Fibroblast of lung (primary cell): ENCODE measurements around the gene SRRM3. TPM values are rescaled to one million over a fixed set of nuclear protein-coding genes. Genes with fewer than 3 reads are reported as not detected.

Experiments
- DNase-seq, 2 donors: peaks; one replicate each; pipeline versions ENCODE4 v3.0.0 to v3.0.0-alpha.2; 2010; ENCODE audit warnings: low read depth in 2 of 2
- H2AFZ ChIP-seq: 2 replicates; pipeline ENCODE4 v1.5.1; 2012; ENCODE audit warnings: low read length, control low read depth, inconsistent platforms
- H3K27ac ChIP-seq: 2 replicates; pipeline ENCODE4 v1.5.1; 2011; ENCODE audit warnings: low read length, control low read depth; ENCODE audit not compliant: insufficient read depth
- H3K27me3 ChIP-seq: 2 replicates; pipeline ENCODE4 v1.5.1; 2011; ENCODE audit warnings: mild to moderate bottlenecking, low read length; ENCODE audit not compliant: control insufficient read depth, insufficient read depth
- H3K36me3 ChIP-seq: 2 replicates; pipeline ENCODE4 v1.5.1; 2011; ENCODE audit warnings: low read length; ENCODE audit not compliant: control insufficient read depth, insufficient read depth
- H3K4me1 ChIP-seq: 2 replicates; pipeline ENCODE4 v1.5.1; 2011; ENCODE audit warnings: low read length; ENCODE audit not compliant: control insufficient read depth, insufficient read depth; ENCODE audit errors: extremely low read depth
- H3K4me2 ChIP-seq: 2 replicates; pipeline ENCODE4 v1.5.1; 2011; ENCODE audit warnings: low read length, control low read depth; ENCODE audit not compliant: insufficient read depth; ENCODE audit errors: extremely low read depth
- H3K4me3 ChIP-seq, 4 experiments: fragments of 200-600 bp in 1 of 4; sonication (generic) in 1 of 4; replicated peaks in 1 of 4; 2 replicates each; pipeline ENCODE4 v1.5.1; 2011 to 2016; ENCODE audit warnings: low read length in 4 of 4, low read depth in 3 of 4, mild to moderate bottlenecking in 3 of 4, control low read depth in 2 of 4, inconsistent platforms in 1 of 4, mixed read lengths in 1 of 4; ENCODE audit not compliant: insufficient read depth in 1 of 4; ENCODE audit errors: control extremely low read depth in 1 of 4
- H3K79me2 ChIP-seq: 2 replicates; pipeline ENCODE4 v1.5.1; 2012; ENCODE audit warnings: mild to moderate bottlenecking, low read length, inconsistent platforms; ENCODE audit not compliant: control insufficient read depth, insufficient read depth
- H3K9ac ChIP-seq: 2 replicates; pipeline ENCODE4 v1.5.1; 2011; ENCODE audit warnings: mild to moderate bottlenecking, low read length, control low read depth; ENCODE audit not compliant: insufficient read depth
- H3K9me3 ChIP-seq: 2 replicates; pipeline ENCODE4 v1.5.1; 2012; ENCODE audit warnings: low read depth, low read length; ENCODE audit not compliant: control insufficient read depth, insufficient read depth
- H4K20me1 ChIP-seq: 2 replicates; pipeline ENCODE4 v1.5.1; 2011; ENCODE audit warnings: low read length; ENCODE audit not compliant: control insufficient read depth, insufficient read depth; ENCODE audit errors: extremely low read depth
- EZH2 ChIP-seq: IDR thresholded peaks from 2 replicates; pipeline ENCODE4 v1.5.1; 2012; ENCODE audit warnings: low read length, control low read depth, mild to moderate bottlenecking; ENCODE audit errors: missing control alignments
- polyA plus RNA-seq, 2 donors: library from polyadenylated mRNA; depleted of rRNA in 1 of 2; stranded (reverse) in 1 of 2; unstranded in 1 of 2; fragments of >200 nt; gene quantifications; 2 replicates each; pipeline ENCODE4 v1.2.1, GENCODE V29; 2011 to 2012; ENCODE audit warnings: missing spikeins in 1 of 2
- total RNA-seq: library from RNA; depleted of rRNA; stranded (reverse); fragments of >200 nt; gene quantifications from 2 replicates; pipeline ENCODE4 v1.2.1, GENCODE V29; 2014
- TF ChIP-seq, protein P1 (sequence below), 2 donors: IDR thresholded peaks in 1 of 2; conservative IDR thresholded peaks in 1 of 2; 1 replicate in 1 of 2; 2 replicates in 1 of 2; pipeline ENCODE4 v1.5.1; 2011 to 2012; ENCODE audit warnings: low read length in 2 of 2, control low read depth in 1 of 2, inconsistent platforms in 1 of 2, low read depth in 1 of 2, mild to moderate bottlenecking in 1 of 2

SRRM3 gene
- total and polyA plus RNA-seq, 2 donors (not counting 1 experiment from before 2014, with no cell fraction given), result 0.40 to 1.7 TPM

GRCh38 chr7:76189276-76189675, 12.4 kb upstream of the SRRM3 start:
- DNase-seq, result no peak

GRCh38 chr7:76191783-76192240, 9.9 kb upstream of the SRRM3 start:
- no peaks in the 10 kb centered on the region for H3K79me2 ChIP-seq
- H3K9me3 ChIP-seq, result no peaks in the 10 kb centered on the region
- DNase-seq, result peak; percentile 27 to 45
- H3K27ac ChIP-seq, result no peak overlapping the region
- no peaks in the 10 kb centered on the region for H3K36me3 ChIP-seq
- H3K4me2 ChIP-seq, result no peak overlapping the region
- no peak overlapping the region for H2AFZ ChIP-seq
- peaks cover 1% of the 10 kb centered on the region for H4K20me1 ChIP-seq
- no peak overlapping the region for H3K4me3 ChIP-seq
- H3K9ac ChIP-seq, result no peak overlapping the region
- peaks cover 2% of the 10 kb centered on the region for H3K27me3 ChIP-seq
- TF ChIP-seq, protein P1, sequence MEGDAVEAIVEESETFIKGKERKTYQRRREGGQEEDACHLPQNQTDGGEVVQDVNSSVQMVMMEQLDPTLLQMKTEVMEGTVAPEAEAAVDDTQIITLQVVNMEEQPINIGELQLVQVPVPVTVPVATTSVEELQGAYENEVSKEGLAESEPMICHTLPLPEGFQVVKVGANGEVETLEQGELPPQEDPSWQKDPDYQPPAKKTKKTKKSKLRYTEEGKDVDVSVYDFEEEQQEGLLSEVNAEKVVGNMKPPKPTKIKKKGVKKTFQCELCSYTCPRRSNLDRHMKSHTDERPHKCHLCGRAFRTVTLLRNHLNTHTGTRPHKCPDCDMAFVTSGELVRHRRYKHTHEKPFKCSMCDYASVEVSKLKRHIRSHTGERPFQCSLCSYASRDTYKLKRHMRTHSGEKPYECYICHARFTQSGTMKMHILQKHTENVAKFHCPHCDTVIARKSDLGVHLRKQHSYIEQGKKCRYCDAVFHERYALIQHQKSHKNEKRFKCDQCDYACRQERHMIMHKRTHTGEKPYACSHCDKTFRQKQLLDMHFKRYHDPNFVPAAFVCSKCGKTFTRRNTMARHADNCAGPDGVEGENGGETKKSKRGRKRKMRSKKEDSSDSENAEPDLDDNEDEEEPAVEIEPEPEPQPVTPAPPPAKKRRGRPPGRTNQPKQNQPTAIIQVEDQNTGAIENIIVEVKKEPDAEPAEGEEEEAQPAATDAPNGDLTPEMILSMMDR (conservative IDR thresholded peaks at IDR 0.05 in 1 of 2, IDR thresholded peaks at IDR 0.05 in 1 of 2; ENCODE audit: low read depth in 1 of 2, low read length in 2 of 2), result no peak
- TF ChIP-seq EZH2, result no peak
- H3K4me1 ChIP-seq, result no peaks in the 10 kb centered on the region

More at GRCh38 chr7:76189276-76189675, 12.4 kb upstream of the SRRM3 start:
- Histone ChIP-seq H3K4me1 (no peaks in the 10 kb centered on the region), H3K4me3 (no peak overlapping the region), H2AFZ (no peak overlapping the region), H3K9ac (no peak overlapping the region), H3K4me2 (no peak overlapping the region), H3K9me3 (no peaks in the 10 kb centered on the region), H3K27me3 (no peaks in the 10 kb centered on the region), H3K79me2 (no peaks in the 10 kb centered on the region), H3K36me3 (no peaks in the 10 kb centered on the region), H4K20me1 (no peaks in the 10 kb centered on the region), H3K27ac (no peak overlapping the region)
- no peak for TF ChIP-seq EZH2
- TF ChIP-seq, protein P1 (conservative IDR thresholded peaks at IDR 0.05 in 1 of 2, IDR thresholded peaks at IDR 0.05 in 1 of 2; ENCODE audit: low read depth in 1 of 2, low read length in 2 of 2), result no peak

- no peak for DNase-seq
- H3K4me2 ChIP-seq, result no peak overlapping the region
Measured at GRCh38 chr7:76193466-76193865, 8.2 kb upstream of the SRRM3 start.

More at GRCh38 chr7:76193466-76193865, 8.2 kb upstream of the SRRM3 start:
- Histone ChIP-seq H3K4me1 (no peaks in the 10 kb centered on the region), H2AFZ (no peak overlapping the region), H3K36me3 (no peaks in the 10 kb centered on the region), H3K27me3 (peaks cover 2% of the 10 kb centered on the region), H3K4me3 (no peak overlapping the region), H4K20me1 (peaks cover 1% of the 10 kb centered on the region), H3K79me2 (no peaks in the 10 kb centered on the region), H3K27ac (no peak overlapping the region), H3K9me3 (no peaks in the 10 kb centered on the region), H3K9ac (no peak overlapping the region)
- TF ChIP-seq, protein P1 (conservative IDR thresholded peaks at IDR 0.05 in 1 of 2, IDR thresholded peaks at IDR 0.05 in 1 of 2; ENCODE audit: low read depth in 1 of 2, low read length in 2 of 2), result no peak
- TF ChIP-seq EZH2, result no peak
